MCF 10A (cell line): Measurements from ENCODE around the gene ZBTB37. TPM values are rescaled to one million over a fixed set of nuclear protein-coding genes. Genes with fewer than 3 reads are reported as not detected.
"Not testable (repeated sequence)": the region's sequence is repeated elsewhere in the genome, so short reads cannot be mapped to it uniquely, and the experiment has no call there.

Experiments used
- BruUV-seq: library from RNA; stranded (reverse); fragments of 400-500 nt; replicated peaks from 2 replicates; lab custom pipeline; 2021; lab: Mats Ljungman, UMichigan
- CTCF ChIA-PET: fragments of 300-600 bp; sonication (Branson Sonifier 250); formaldehyde crosslinking; extraction: SDS; loops from one replicate; lab custom pipeline; 2021; ENCODE audit warnings: antibody characterized with exemption, inconsistent platforms; lab: Yijun Ruan, JAX
- POLR2A ChIA-PET: fragments of 300-600, 350-650 bp; sonication (Branson Sonifier 250); formaldehyde crosslinking; extraction: SDS; loops from one replicate; lab custom pipeline; 2020; ENCODE audit warnings: antibody characterized with exemption, inconsistent platforms; lab: Yijun Ruan, JAX
- DNase-seq: peaks from one replicate; pipeline ENCODE4 v3.0.0-alpha.2; 2018; ENCODE audit not compliant: unreplicated experiment
- H3K27ac Mint-ChIP-seq: one replicate; pipeline ENCODE4 v1.8.0; 2022; ENCODE audit warnings: mild to moderate bottlenecking, low read depth, mixed read lengths; ENCODE audit not compliant: unreplicated experiment
- H3K27me3 Mint-ChIP-seq: one replicate; pipeline ENCODE4 v1.8.0; 2022; ENCODE audit warnings: mixed read lengths; ENCODE audit not compliant: insufficient read depth, unreplicated experiment
- H3K36me3 Mint-ChIP-seq: one replicate; pipeline ENCODE4 v1.8.0; 2022; ENCODE audit warnings: mild to moderate bottlenecking, moderate library complexity, mixed read lengths; ENCODE audit not compliant: insufficient read depth, unreplicated experiment
- H3K4me1 Mint-ChIP-seq: one replicate; pipeline ENCODE4 v1.8.0; 2022; ENCODE audit warnings: mixed read lengths; ENCODE audit not compliant: insufficient read depth, unreplicated experiment
- H3K4me3 Mint-ChIP-seq: one replicate; pipeline ENCODE4 v1.8.0; 2022; ENCODE audit warnings: mild to moderate bottlenecking, moderate library complexity, mixed read lengths; ENCODE audit not compliant: unreplicated experiment
- H3K9me3 Mint-ChIP-seq: one replicate; pipeline ENCODE4 v1.8.0; 2022; ENCODE audit warnings: mixed read lengths; ENCODE audit not compliant: unreplicated experiment
- CTCF ChIP-seq: fragments of 200-600 bp; IDR thresholded peaks from one replicate; pipeline ENCODE4 v1.8.0; 2022; ENCODE audit warnings: antibody characterized with exemption, mild to moderate bottlenecking; ENCODE audit not compliant: unreplicated experiment
- intact Hi-C: fragments of 100-400 bp; cut with micrococcal nuclease; formaldehyde crosslinking; loops from 2 replicates; pipeline ENCODE4 v1.14.1; 2022
- total RNA-seq: library from RNA; stranded (reverse); gene quantifications from 2 replicates; pipeline ENCODE4 v1.2.3, GENCODE V29; 2022

Gene ZBTB37
- total RNA-seq, 1 experiment from 2014 or later, result 12.8 TPM

DNA sequence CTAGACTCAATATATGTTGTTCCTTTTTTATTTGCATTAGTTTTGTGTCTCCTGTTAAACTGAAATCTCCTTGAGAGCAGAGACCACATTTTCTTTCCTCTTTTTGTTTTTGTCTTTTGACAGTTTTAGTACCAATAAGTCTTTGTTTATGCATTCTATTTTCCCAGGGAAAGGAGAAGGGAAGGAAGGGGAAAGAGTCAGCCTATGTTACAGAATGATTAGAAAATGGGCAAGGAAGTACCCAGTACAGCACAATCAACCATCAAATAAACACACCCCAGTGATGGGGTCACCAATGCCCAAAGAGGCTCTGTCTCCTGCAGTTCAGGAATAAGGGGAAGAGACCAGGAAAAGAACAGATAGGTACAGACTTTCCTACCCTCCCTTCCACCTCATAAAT is 10.1 kb downstream of the ZBTB37 start:
- H3K4me1 Mint-ChIP-seq, result peaks cover 4% of the 10 kb centered on the region
- H3K9me3 Mint-ChIP-seq, result no peaks in the 10 kb centered on the region
- no peak overlapping the region for H3K4me3 Mint-ChIP-seq
- H3K27ac Mint-ChIP-seq, result no peak overlapping the region
- ChIA-PET POLR2A (interaction anchor here (0.6 to 1.0 kb wide), 4 partner anchors 10 to 28 kb away, joined by 3 to 5 read pairs (median 3); partner anchors contain the start of gene ZBTB37), CTCF (no interaction called here)
- no peak for TF ChIP-seq CTCF
- intact Hi-C loops, result no loop called here
- H3K27me3 Mint-ChIP-seq, result no peaks in the 10 kb centered on the region
- H3K36me3 Mint-ChIP-seq, result peaks cover 45% of the 10 kb centered on the region
- BruUV-seq, result no TSS peak
- DNase-seq, result no peak

DNA sequence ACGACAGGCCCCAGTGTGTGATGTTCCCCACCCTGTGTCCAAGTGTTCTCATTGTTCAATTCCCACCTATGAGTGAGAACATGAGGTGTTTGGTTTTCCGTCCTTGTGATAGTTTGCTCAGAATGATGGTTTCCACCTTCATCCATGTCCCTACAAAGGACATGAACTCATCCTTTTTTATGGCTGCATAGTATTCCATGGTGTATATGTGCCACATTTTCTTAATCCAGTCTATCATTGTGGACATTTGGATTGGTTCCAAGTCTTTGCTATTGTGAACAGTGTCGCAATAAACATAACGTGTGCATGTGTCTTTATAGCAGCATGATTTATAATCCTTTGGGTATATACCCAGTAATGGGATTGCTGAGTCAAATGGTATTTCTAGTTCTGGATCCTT is 12.9 kb downstream of the ZBTB37 start:
- H3K4me3 Mint-ChIP-seq, H3K27ac Mint-ChIP-seq, CTCF ChIA-PET, DNase-seq, intact Hi-C loops, H3K9me3 Mint-ChIP-seq, POLR2A ChIA-PET, BruUV-seq, H3K4me1 Mint-ChIP-seq, H3K27me3 Mint-ChIP-seq: not testable (repeated sequence)
- peaks cover 29% of the 10 kb centered on the region for H3K36me3 Mint-ChIP-seq

DNA sequence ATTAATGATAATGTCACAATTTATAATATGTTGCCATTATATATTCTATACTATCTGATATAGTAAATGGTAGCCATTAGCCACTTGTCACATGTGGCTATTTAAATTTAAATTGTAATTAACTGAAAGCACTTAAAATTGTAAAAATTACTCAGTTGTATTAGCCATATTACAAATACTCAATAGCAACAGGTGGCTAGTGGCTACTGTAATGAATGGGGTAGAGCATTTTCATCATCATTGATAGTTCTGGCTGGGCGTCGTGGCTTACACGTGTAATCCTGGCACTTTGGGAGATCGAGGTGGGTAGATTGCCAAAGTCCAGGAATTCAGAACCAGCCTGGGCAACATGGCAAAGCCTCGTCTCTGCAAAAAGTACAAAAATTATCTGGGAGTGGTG is 16.5 kb downstream of the ZBTB37 start:
- H3K4me3 Mint-ChIP-seq, result no peak overlapping the region
- ChIA-PET POLR2A (interaction anchor here (0.5 to 3.2 kb wide), 3 partner anchors 10 to 138 kb away, joined by 3 to 18 read pairs (median 3); no protein-coding TSS in a partner anchor), CTCF (interaction anchor here (1.1 kb wide), 1 partner anchor 10 kb away, joined by 3 read pairs; no protein-coding TSS in a partner anchor)
- DNase-seq, result no peak
- no peaks in the 10 kb centered on the region for H3K9me3 Mint-ChIP-seq
- H3K27me3 Mint-ChIP-seq, result no peaks in the 10 kb centered on the region
- intact Hi-C loops, result no loop called here
- H3K27ac Mint-ChIP-seq, result no peak overlapping the region
- BruUV-seq, result no TSS peak
- no peaks in the 10 kb centered on the region for H3K4me1 Mint-ChIP-seq
- no peak for TF ChIP-seq CTCF
- H3K36me3 Mint-ChIP-seq, result peaks cover 17% of the 10 kb centered on the region

DNA sequence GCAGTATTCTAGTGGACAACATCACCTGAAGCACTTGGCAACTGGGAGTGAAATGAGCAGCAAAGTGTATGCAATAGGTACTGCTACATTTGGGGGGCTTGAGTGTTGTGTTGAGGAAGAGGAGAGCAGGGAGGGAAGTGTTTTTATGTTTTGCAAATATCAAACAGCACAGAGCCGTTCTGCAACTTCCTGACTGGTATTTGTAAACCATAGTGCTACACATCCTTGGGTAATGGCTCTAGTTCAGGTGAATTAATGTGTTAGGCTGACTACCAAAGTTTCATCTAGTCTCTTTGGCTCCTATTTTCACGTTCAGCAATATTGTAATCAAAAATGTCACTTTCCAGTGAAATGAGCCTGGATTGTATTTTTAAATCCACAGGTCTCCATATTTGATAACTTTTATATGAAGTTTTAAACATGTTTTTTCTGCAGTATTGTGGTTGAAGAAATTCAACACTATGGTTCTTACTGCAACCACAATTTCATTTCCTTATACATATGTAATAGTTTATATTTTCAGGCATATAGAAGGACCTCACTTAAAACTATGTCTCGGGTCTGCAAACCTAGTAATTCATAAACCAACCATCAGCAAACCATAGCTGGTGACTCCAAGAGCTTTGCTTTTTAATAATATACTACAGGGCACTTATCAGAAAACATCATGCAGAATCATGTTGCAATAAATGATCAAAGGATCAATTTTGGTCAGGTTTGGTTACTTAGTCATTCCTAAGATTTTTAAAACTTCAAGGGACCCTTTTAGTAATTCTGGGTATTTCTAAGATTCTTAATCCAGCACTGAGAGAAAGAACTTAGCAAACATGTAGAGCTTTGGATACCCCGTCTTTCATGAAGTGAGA is 18.8 kb downstream of the ZBTB37 start:
- DNase-seq, result no peak
- no TSS peak for BruUV-seq
- Mint-ChIP-seq H3K9me3 (no peaks in the 10 kb centered on the region), H3K4me3 (no peak overlapping the region), H3K27me3 (no peaks in the 10 kb centered on the region), H3K36me3 (peaks cover 22% of the 10 kb centered on the region), H3K27ac (no peak overlapping the region), H3K4me1 (no peaks in the 10 kb centered on the region)
- CTCF ChIA-PET, result interaction anchor here (0.9 kb wide), 1 partner anchor 18 kb away, joined by 4 read pairs; the partner anchor contains the start of gene ZBTB37
- intact Hi-C loops, result no loop called here
- POLR2A ChIA-PET, result interaction anchor here (2.9 kb wide), 1 partner anchor 18 kb away, joined by 18 read pairs; the partner anchor contains the start of genes GAS5 and ZBTB37
- no peak for TF ChIP-seq CTCF
